Mammary epithelial cell (primary cell): ENCODE data around the gene ITPR2.

Experiments
- EZH2 ChIP-seq: IDR thresholded peaks from 2 replicates; pipeline ENCODE4 v1.6.1; 2012; ENCODE audit warnings: low read length, inconsistent platforms, borderline replicate concordance
- TF ChIP-seq, protein P1 (sequence below), 2 donors: IDR thresholded peaks in 1 of 2; conservative IDR thresholded peaks in 1 of 2; 2 replicates each; pipeline ENCODE4 v1.5.1; 2011 to 2012; ENCODE audit warnings: inconsistent platforms in 2 of 2, low read length in 2 of 2, mild to moderate bottlenecking in 2 of 2, control low read depth in 1 of 2, low read depth in 1 of 2; ENCODE audit not compliant: insufficient read depth in 1 of 2; ENCODE audit errors: extremely low read depth in 1 of 2

DNA sequence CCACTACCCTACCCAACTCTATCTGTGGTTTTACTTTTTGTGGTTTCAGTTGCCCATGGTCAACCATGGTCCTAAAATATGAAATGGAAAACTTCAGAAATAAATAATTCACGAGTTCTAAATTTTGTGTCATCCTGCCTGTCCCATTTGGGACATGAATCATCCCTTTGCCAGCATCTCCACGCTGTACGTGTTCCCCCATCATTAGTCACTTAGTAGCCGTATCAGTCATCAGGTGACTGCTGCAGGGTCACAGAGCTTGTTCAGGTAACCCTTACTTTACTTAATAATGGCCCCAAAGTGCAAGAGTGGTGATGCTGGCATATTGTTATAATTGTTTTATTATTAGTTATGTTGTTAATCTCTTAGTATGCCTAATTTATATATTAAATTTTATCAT lies 209.9 kb downstream of the ITPR2 start:
- TF ChIP-seq, protein P1, sequence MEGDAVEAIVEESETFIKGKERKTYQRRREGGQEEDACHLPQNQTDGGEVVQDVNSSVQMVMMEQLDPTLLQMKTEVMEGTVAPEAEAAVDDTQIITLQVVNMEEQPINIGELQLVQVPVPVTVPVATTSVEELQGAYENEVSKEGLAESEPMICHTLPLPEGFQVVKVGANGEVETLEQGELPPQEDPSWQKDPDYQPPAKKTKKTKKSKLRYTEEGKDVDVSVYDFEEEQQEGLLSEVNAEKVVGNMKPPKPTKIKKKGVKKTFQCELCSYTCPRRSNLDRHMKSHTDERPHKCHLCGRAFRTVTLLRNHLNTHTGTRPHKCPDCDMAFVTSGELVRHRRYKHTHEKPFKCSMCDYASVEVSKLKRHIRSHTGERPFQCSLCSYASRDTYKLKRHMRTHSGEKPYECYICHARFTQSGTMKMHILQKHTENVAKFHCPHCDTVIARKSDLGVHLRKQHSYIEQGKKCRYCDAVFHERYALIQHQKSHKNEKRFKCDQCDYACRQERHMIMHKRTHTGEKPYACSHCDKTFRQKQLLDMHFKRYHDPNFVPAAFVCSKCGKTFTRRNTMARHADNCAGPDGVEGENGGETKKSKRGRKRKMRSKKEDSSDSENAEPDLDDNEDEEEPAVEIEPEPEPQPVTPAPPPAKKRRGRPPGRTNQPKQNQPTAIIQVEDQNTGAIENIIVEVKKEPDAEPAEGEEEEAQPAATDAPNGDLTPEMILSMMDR (conservative IDR thresholded peaks at IDR 0.05 in 1 of 2, IDR thresholded peaks at IDR 0.05 in 1 of 2; ENCODE audit: extremely low read depth in 1 of 2, insufficient read depth in 1 of 2, low read depth in 1 of 2, low read length in 2 of 2), result no peak
- TF ChIP-seq EZH2, result no peak
